SK-N-SH (cell line): ENCODE data around the gene DGCR6.
"Not testable (repeated sequence)": the region's sequence is repeated elsewhere in the genome, so short reads cannot be mapped to it uniquely, and the experiment has no call there.

Experiments
- CHD2 ChIP-seq: fragments of 150-350 bp; IDR thresholded peaks from 2 replicates; pipeline ENCODE4 v1.6.1; 2018; ENCODE audit warnings: low read length; ENCODE audit not compliant: partially characterized antibody
- CTCF ChIP-seq: fragments of 200-600 bp; sonication (generic); IDR thresholded peaks from 2 replicates; pipeline ENCODE4 v1.6.1; 2017; ENCODE audit warnings: antibody characterized with exemption, mild to moderate bottlenecking, moderate library complexity
- EP300 ChIP-seq, 2 experiments: IDR thresholded peaks; 2 replicates each; pipeline versions ENCODE4 v1.4.0 to v1.6.1; 2012; ENCODE audit warnings: borderline replicate concordance in 1 of 2, low read depth in 1 of 2, low read length in 1 of 2
- JUND ChIP-seq: IDR thresholded peaks from 2 replicates; pipeline ENCODE4 v1.4.0; 2012
- NFIC ChIP-seq: IDR thresholded peaks from 2 replicates; pipeline ENCODE4 v1.4.0; 2012; ENCODE audit warnings: borderline replicate concordance
- REST ChIP-seq: IDR thresholded peaks from 2 replicates; pipeline ENCODE4 v1.6.1; 2012; ENCODE audit warnings: mild to moderate bottlenecking, low read depth, low read length, moderate library complexity
- TF ChIP-seq, protein P1 (sequence below): fragments of 150-350 bp; IDR thresholded peaks from 2 replicates; pipeline ENCODE4 v1.6.1; 2017; ENCODE audit warnings: antibody characterized with exemption, low read length, low read depth, borderline replicate concordance

DNA sequence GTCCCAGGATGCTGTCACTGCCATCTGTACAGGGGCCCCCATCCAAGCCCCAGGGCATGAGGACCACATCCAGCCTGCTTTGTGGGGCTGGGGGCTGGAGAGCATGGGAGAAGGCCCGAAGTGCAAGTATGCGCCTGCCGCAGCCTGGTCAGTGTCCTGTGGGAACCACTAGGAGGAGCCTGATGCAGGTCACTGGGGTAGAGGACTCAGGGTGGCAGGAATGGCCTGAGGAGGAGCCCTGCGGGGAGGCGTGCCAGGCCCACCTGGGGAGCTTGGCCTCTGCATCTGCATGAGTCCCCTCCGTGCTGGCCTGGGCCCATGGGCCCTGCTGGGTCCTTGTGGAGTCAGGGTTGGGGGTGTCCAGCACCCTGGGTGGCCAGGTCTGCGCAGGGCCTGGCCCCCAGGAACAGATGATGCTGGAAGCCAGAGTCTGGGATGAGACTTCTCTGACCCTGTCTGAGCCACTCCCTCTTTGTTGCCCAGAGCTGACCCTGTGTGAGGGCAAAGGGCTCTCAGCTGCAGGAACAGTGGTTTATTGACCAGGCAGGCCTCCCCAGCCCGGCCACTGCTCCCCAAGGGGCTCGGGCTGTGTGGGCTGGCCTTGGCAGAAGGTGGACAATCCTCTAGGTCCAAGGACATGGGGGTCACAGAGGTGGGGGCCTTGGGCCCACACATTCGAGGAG is 6.3 kb downstream of the DGCR6 start:
- TF ChIP-seq CTCF; REST; NFIC; EP300 (IDR thresholded peaks at IDR 0.05; ENCODE audit: borderline replicate concordance in 1 of 2, low read depth in 1 of 2, low read length in 1 of 2); CHD2; JUND: not testable (repeated sequence)
- TF ChIP-seq, protein P1, sequence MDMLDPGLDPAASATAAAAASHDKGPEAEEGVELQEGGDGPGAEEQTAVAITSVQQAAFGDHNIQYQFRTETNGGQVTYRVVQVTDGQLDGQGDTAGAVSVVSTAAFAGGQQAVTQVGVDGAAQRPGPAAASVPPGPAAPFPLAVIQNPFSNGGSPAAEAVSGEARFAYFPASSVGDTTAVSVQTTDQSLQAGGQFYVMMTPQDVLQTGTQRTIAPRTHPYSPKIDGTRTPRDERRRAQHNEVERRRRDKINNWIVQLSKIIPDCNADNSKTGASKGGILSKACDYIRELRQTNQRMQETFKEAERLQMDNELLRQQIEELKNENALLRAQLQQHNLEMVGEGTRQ: not testable (repeated sequence)
